Measurements from ENCODE around the gene DLGAP1.

DLGAP1 gene

GRCh38 chr18:3839581-3839981 is 615.5 kb downstream of the DLGAP1 start:
- Histone ChIP-seq H3K4me1 (ENCODE audit: control insufficient read depth in 1 of 2, insufficient read depth in 1 of 2, low read depth in 1 of 2, low read length in 1 of 2) (no peaks in the 10 kb centered on the region), H3K27ac (no peak overlapping the region), H3K4me3 (ENCODE audit: low read depth in 1 of 2, low read length in 1 of 2) (no peak overlapping the region), H3K36me3 (no peaks in the 10 kb centered on the region), H3K27me3 (no peaks in the 10 kb centered on the region), H3K9me3 (no peaks in the 10 kb centered on the region)
- no peak for TF ChIP-seq CTCF (IDR thresholded peaks at IDR 0.05)

- Histone ChIP-seq H3K27me3 (no peaks in the 10 kb centered on the region), H3K9me3 (no peaks in the 10 kb centered on the region), H3K4me1 (ENCODE audit: control insufficient read depth in 1 of 2, insufficient read depth in 1 of 2, low read depth in 1 of 2, low read length in 1 of 2) (no peaks in the 10 kb centered on the region), H3K27ac (no peak overlapping the region), H3K36me3 (no peaks in the 10 kb centered on the region), H3K4me3 (ENCODE audit: low read depth in 1 of 2, low read length in 1 of 2) (no peak overlapping the region)
- no peak for TF ChIP-seq CTCF (IDR thresholded peaks at IDR 0.05)
These were observed 618.4 kb downstream of the DLGAP1 start for GRCh38 chr18:3836483-3837335.

- no peak for TF ChIP-seq CTCF (IDR thresholded peaks at IDR 0.05)
- H3K4me3 ChIP-seq (ENCODE audit: low read depth in 1 of 2, low read length in 1 of 2): no peak overlapping the region
- H3K9me3 ChIP-seq: no peaks in the 10 kb centered on the region
- no peaks in the 10 kb centered on the region for H3K4me1 ChIP-seq (ENCODE audit: control insufficient read depth in 1 of 2, insufficient read depth in 1 of 2, low read depth in 1 of 2, low read length in 1 of 2)
- no peak overlapping the region for H3K27ac ChIP-seq
- H3K27me3 ChIP-seq: no peaks in the 10 kb centered on the region
- H3K36me3 ChIP-seq: no peaks in the 10 kb centered on the region
These were observed 623.0 kb downstream of the DLGAP1 start for GRCh38 chr18:3832025-3832638.

GRCh38 chr18:3830604-3831003 is 624.5 kb downstream of the DLGAP1 start:
- no peak for TF ChIP-seq CTCF (IDR thresholded peaks at IDR 0.05)
- Histone ChIP-seq H3K27ac (no peak overlapping the region), H3K4me1 (ENCODE audit: control insufficient read depth in 1 of 2, insufficient read depth in 1 of 2, low read depth in 1 of 2, low read length in 1 of 2) (no peaks in the 10 kb centered on the region), H3K36me3 (no peaks in the 10 kb centered on the region), H3K9me3 (no peaks in the 10 kb centered on the region), H3K27me3 (no peaks in the 10 kb centered on the region), H3K4me3 (ENCODE audit: low read depth in 1 of 2, low read length in 1 of 2) (no peak overlapping the region)

GRCh38 chr18:3827236-3827845 is 627.8 kb downstream of the DLGAP1 start:
- Histone ChIP-seq H3K4me3 (ENCODE audit: low read depth in 1 of 2, low read length in 1 of 2) (no peak overlapping the region), H3K36me3 (no peaks in the 10 kb centered on the region), H3K9me3 (no peaks in the 10 kb centered on the region), H3K27ac (no peak overlapping the region), H3K4me1 (ENCODE audit: control insufficient read depth in 1 of 2, insufficient read depth in 1 of 2, low read depth in 1 of 2, low read length in 1 of 2) (no peaks in the 10 kb centered on the region), H3K27me3 (no peaks in the 10 kb centered on the region)
- no peak for TF ChIP-seq CTCF (IDR thresholded peaks at IDR 0.05)

Measured in neutrophil (primary cell).